GM12878 (cell line): Measurements from ENCODE around the gene OTOF. TPM values are rescaled to one million over a fixed set of nuclear protein-coding genes. Genes with fewer than 3 reads are reported as not detected.

Experiments used
- ATAC-seq: fragments of 200-7000 bp; cut with Tn5 transposase; 3 replicates; pipeline ENCODE4 v1.9.1; 2020; ENCODE audit warnings: mild to moderate bottlenecking, moderate library complexity
- BruUV-seq: library from RNA; stranded (reverse); fragments of 400-500 nt; replicated peaks from 2 replicates; lab custom pipeline; 2021; lab: Mats Ljungman, UMichigan
- CTCF ChIA-PET: fragments of 300-600 bp; sonication (Branson Sonifier 250); formaldehyde crosslinking; extraction: SDS; loops from one replicate; lab custom pipeline; 2021; ENCODE audit warnings: inconsistent platforms; lab: Yijun Ruan, JAX
- POLR2A ChIA-PET: fragments of 350-600 bp; formaldehyde crosslinking; extraction: SDS; loops from one replicate; lab custom pipeline; 2021; ENCODE audit warnings: inconsistent platforms; lab: Charles Lee
- RAD21 ChIA-PET: fragments of 300-600 bp; sonication (Branson Sonifier 250); formaldehyde crosslinking; loops from one replicate; lab custom pipeline; 2023; ENCODE audit warnings: antibody characterized with exemption; ENCODE audit not compliant: unreplicated experiment; lab: Charles Lee
- SMC1A ChIA-PET: fragments of 300-600 bp; sonication (Branson Sonifier 250); formaldehyde crosslinking; loops from one replicate; lab custom pipeline; 2023; ENCODE audit not compliant: unreplicated experiment, uncharacterized antibody; lab: Charles Lee
- DNase-seq: peaks from one replicate; pipeline ENCODE4 v3.0.0-alpha.2; 2011; ENCODE audit warnings: low read depth, low spot score
- FAIRE-seq: peaks from 3 replicates; lab custom pipeline; 2011; peaks lifted over from hg19 to GRCh38; lab: Jason Lieb, UNC
- H2AFZ ChIP-seq: 2 replicates; pipeline ENCODE4 v1.6.0; 2011; ENCODE audit warnings: low read depth, low read length, control low read depth; ENCODE audit not compliant: control insufficient read depth
- H3K27ac ChIP-seq: 2 replicates; pipeline ENCODE4 v1.5.1; 2011; ENCODE audit warnings: control low read depth; ENCODE audit not compliant: control insufficient read depth, insufficient read depth
- H3K27me3 ChIP-seq, 2 experiments: replicated peaks in 1 of 2; 2 replicates each; pipeline versions ENCODE4 v1.6.0 to v1.6.1; 2011; ENCODE audit warnings: low read length in 1 of 2; ENCODE audit not compliant: control insufficient read depth in 2 of 2, insufficient read depth in 2 of 2
- H3K36me3 ChIP-seq, 2 experiments: 2 replicates each; pipeline ENCODE4 v1.5.1; 2011; ENCODE audit warnings: low read length in 1 of 2; ENCODE audit not compliant: control insufficient read depth in 2 of 2, insufficient read depth in 2 of 2
- H3K4me1 ChIP-seq: 2 replicates; pipeline ENCODE4 v1.6.1; 2011; ENCODE audit warnings: mild to moderate bottlenecking, low read length, moderate library complexity, mixed read lengths; ENCODE audit not compliant: control insufficient read depth, insufficient read depth
- H3K4me2 ChIP-seq: 2 replicates; pipeline ENCODE4 v1.6.0; 2011; ENCODE audit warnings: control low read depth; ENCODE audit not compliant: control insufficient read depth, insufficient read depth
- H3K4me3 ChIP-seq: fragments of 200-600 bp; sonication (generic); 2 replicates; pipeline ENCODE4 v1.5.1; 2016
- H3K79me2 ChIP-seq: 2 replicates; pipeline ENCODE4 v1.6.0; 2011; ENCODE audit warnings: low read length; ENCODE audit not compliant: control insufficient read depth, insufficient read depth
- H3K9ac ChIP-seq: 2 replicates; pipeline ENCODE4 v1.8.0; 2011; ENCODE audit warnings: low read length, control low read depth, mixed read lengths; ENCODE audit not compliant: control insufficient read depth, insufficient read depth
- H3K9me3 ChIP-seq: replicated peaks from 3 replicates; pipeline ENCODE4 v1.5.1; 2011; ENCODE audit warnings: mild to moderate bottlenecking, low read length; ENCODE audit not compliant: control insufficient read depth, insufficient read depth
- H4K20me1 ChIP-seq: 2 replicates; pipeline ENCODE4 v1.6.0; 2011; ENCODE audit not compliant: control insufficient read depth, insufficient read depth
- BCLAF1 ChIP-seq: fragments of 450-650 bp; IDR thresholded peaks from 2 replicates; pipeline ENCODE4 v1.6.1; 2017; ENCODE audit warnings: antibody characterized with exemption, mild to moderate bottlenecking, moderate library complexity
- BHLHE40 ChIP-seq, 2 experiments: fragments of 450-650 bp in 1 of 2; IDR thresholded peaks; 2 replicates each; pipeline ENCODE4 v1.6.1; 2011 to 2017; ENCODE audit warnings: low read depth in 2 of 2, borderline replicate concordance in 1 of 2, improper control_type of control experiment in 1 of 2, low read length in 1 of 2, mild to moderate bottlenecking in 1 of 2
- IKZF1 ChIP-seq: fragments of 450-650 bp; conservative IDR thresholded peaks from 2 replicates; pipeline ENCODE4 v1.6.1; 2017; ENCODE audit warnings: antibody characterized with exemption, mild to moderate bottlenecking
- POLR2A ChIP-seq: IDR thresholded peaks from 2 replicates; pipeline ENCODE4 v1.6.1; 2011; ENCODE audit warnings: low read depth, mild to moderate bottlenecking, low read length
- RAD21 ChIP-seq: IDR thresholded peaks from 2 replicates; pipeline ENCODE4 v1.6.1; 2011; ENCODE audit warnings: mild to moderate bottlenecking, low read depth, low read length, moderate library complexity; ENCODE audit not compliant: insufficient read depth
- RB1 ChIP-seq: fragments of 450-650 bp; formaldehyde crosslinking; IDR thresholded peaks from 2 replicates; pipeline ENCODE4 v1.6.1; 2017; ENCODE audit warnings: mild to moderate bottlenecking, borderline replicate concordance
- RELB ChIP-seq: fragments of 450-650 bp; IDR thresholded peaks from 2 replicates; pipeline ENCODE4 v1.6.1; 2017; ENCODE audit warnings: low read depth, mild to moderate bottlenecking, moderate library complexity
- SMC3 ChIP-seq: IDR thresholded peaks from 2 replicates; pipeline ENCODE4 v1.6.1; 2011; ENCODE audit warnings: low read length, improper control_type of control experiment, borderline replicate concordance
- TCF12 ChIP-seq: IDR thresholded peaks from 2 replicates; pipeline ENCODE4 v1.6.1; 2011; ENCODE audit warnings: low read depth, mild to moderate bottlenecking, low read length
- YY1 ChIP-seq: IDR thresholded peaks from 2 replicates; pipeline ENCODE4 v1.6.1; 2011; ENCODE audit warnings: low read depth, mild to moderate bottlenecking, low read length
- WGBS: methylation state at CpG from one replicate; pipeline ENCODE4 v1.1.6; 2016; ENCODE audit warnings: low lambda C conversion rate; ENCODE audit not compliant: insufficient replicate concordance, insufficient coverage; ENCODE audit errors: missing lambda C conversion rate; 5-methylcytosine and 5-hydroxymethylcytosine counted together
- in situ Hi-C: fragments of 300-500 bp; cut with MboI; formaldehyde crosslinking; loops from 9 replicates; pipeline ENCODE4 v1.14.3; 2018; ENCODE audit warnings: mixed read lengths
- intact Hi-C: fragments of 100-400 bp; cut with micrococcal nuclease; formaldehyde crosslinking; loops from one replicate; pipeline ENCODE4 v1.14.2; 2022; ENCODE audit not compliant: unreplicated experiment
- polyA plus RNA-seq, 11 experiments: library from polyadenylated mRNA; depleted of rRNA in 4 of 11; unstranded in 6 of 11; stranded (reverse) in 5 of 11; fragments of >200 nt; fragmentation: Nextera tagmentation in 4 of 11; fragmentation: Illumina TruSeq in 1 of 11; extraction: Ambion mirVana in 4 of 11; extraction: Trizol in 1 of 11; gene quantifications; 1 replicate in 1 of 11; 2 replicates in 10 of 11; pipeline versions ENCODE4 v1.2.1 to v1.2.3, GENCODE V29; 2011 to 2016; ENCODE audit warnings: inconsistent platforms in 2 of 11, missing spikeins in 2 of 11, low read depth in 1 of 11
- total RNA-seq, 4 experiments: library from RNA; depleted of rRNA in 3 of 4; stranded (reverse); fragments of >200 nt in 3 of 4; fragmentation: Illumina TruSeq in 1 of 4; extraction: Trizol in 1 of 4; gene quantifications; 2 replicates each; pipeline versions ENCODE4 v1.2.1 to v1.2.3, GENCODE V29; 2013 to 2021
- TF ChIP-seq, protein P1 (sequence below), 3 experiments: IDR thresholded peaks in 2 of 3; conservative IDR thresholded peaks in 1 of 3; 2 replicates each; pipeline ENCODE4 v1.5.1; 2011; ENCODE audit warnings: low read depth in 3 of 3, low read length in 3 of 3, mild to moderate bottlenecking in 3 of 3, control low read depth in 2 of 3, moderate library complexity in 2 of 3, inconsistent platforms in 1 of 3, mixed read lengths in 1 of 3; ENCODE audit not compliant: control insufficient read depth in 2 of 3, insufficient read depth in 1 of 3; ENCODE audit errors: extremely low read depth in 1 of 3

The OTOF gene
- total and polyA plus RNA-seq, 10 of the 15 experiments (the other 5 are each of a cell fraction or from before 2014, with no cell fraction given) = under 0.01 to 0.31 (median 0.07) TPM; not detected in 6

DNA sequence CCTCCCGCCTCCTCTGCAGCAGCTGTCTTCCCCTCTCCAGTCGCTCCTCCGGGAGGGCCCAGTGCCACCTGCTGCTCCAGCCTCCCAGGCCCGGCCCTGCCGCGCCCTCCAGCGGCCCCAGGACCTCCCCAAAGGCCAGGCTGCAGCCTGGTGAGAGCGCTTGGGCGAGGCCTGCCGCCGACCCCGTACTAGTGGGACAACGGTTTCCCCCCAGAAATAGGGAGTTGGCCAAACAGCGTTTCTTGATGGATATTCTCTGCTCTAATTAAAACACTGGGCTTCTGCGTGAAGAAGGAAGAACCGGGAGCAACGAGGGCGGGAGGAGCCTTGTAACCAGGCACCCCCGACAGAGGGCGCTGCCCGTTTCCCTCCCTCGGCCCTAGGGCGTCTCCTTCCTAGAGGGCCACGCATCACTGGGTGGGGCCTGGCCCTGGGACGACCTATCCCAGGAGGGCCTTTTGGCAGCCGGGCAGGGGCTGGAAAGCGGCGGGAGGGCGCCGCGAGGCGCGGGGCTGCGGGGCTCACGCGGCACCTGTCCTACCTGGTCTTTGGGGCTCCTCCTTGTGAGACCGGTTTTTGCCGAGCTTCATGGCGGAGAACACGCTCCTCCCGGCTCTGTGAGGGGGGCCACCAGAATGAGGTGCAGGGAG, 25.4 kb upstream of the OTOF start:
- in situ Hi-C loops = no loop called here
- ChIA-PET CTCF (interaction anchor here (0.6 to 3.1 kb wide), 5 partner anchors 8 to 242 kb away, joined by 3 to 10 read pairs (median 4); no protein-coding TSS in a partner anchor), RAD21 (no interaction called here), SMC1A (interaction anchor here (0.8 kb wide), 1 partner anchor 57 kb away, joined by 3 read pairs; no protein-coding TSS in a partner anchor), POLR2A (no interaction called here)
- TF ChIP-seq BCLAF1 (no peak), TCF12 (no peak), BHLHE40 (IDR thresholded peaks at IDR 0.05; ENCODE audit: borderline replicate concordance in 1 of 2, low read depth in 2 of 2, low read length in 1 of 2) (peak in 1 of 2 experiments; percentile 17; a peak in 1 of 4 replicates), POLR2A (peak; percentile 48; the same call in 1 of the 2 replicates), YY1 (0 out of 2 replicates have a peak, but pooled peaks have one; percentile 14), RAD21 (peak; percentile 11; the same call in 1 of the 2 replicates), RELB (no peak), IKZF1 (0 out of 2 replicates have a peak, but pooled peaks have one; percentile 37), RB1 (peak; percentile 67; the same call in 1 of the 2 replicates), SMC3 (peak; percentile 48; the same call in 1 of the 2 replicates)
- TF ChIP-seq, protein P1, sequence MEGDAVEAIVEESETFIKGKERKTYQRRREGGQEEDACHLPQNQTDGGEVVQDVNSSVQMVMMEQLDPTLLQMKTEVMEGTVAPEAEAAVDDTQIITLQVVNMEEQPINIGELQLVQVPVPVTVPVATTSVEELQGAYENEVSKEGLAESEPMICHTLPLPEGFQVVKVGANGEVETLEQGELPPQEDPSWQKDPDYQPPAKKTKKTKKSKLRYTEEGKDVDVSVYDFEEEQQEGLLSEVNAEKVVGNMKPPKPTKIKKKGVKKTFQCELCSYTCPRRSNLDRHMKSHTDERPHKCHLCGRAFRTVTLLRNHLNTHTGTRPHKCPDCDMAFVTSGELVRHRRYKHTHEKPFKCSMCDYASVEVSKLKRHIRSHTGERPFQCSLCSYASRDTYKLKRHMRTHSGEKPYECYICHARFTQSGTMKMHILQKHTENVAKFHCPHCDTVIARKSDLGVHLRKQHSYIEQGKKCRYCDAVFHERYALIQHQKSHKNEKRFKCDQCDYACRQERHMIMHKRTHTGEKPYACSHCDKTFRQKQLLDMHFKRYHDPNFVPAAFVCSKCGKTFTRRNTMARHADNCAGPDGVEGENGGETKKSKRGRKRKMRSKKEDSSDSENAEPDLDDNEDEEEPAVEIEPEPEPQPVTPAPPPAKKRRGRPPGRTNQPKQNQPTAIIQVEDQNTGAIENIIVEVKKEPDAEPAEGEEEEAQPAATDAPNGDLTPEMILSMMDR (IDR thresholded peaks at IDR 0.05 in 2 of 3, conservative IDR thresholded peaks at IDR 0.05 in 1 of 3; ENCODE audit: control insufficient read depth in 2 of 3, extremely low read depth in 1 of 3, insufficient read depth in 1 of 3, low read depth in 3 of 3, low read length in 3 of 3) = peak; percentile 75 to 88 (median 88)
- Histone ChIP-seq H3K9ac (peak overlapping the region; percentile 48), H3K79me2 (no peaks in the 10 kb centered on the region), H3K36me3 (no peaks in the 10 kb centered on the region), H3K9me3 (no peaks in the 10 kb centered on the region), H2AFZ (peak overlapping the region; percentile 90), H4K20me1 (no peaks in the 10 kb centered on the region), H3K27ac (no peak overlapping the region), H3K4me3 (peak overlapping the region; percentile 42; the same call in 1 of the 2 replicates), H3K27me3 (peaks cover 0 to 7% of the 10 kb centered on the region in 2 experiments; a peak in 3 of 4 replicates), H3K4me2 (peak overlapping the region; percentile 94), H3K4me1 (no peaks in the 10 kb centered on the region; the same call in 1 of the 2 replicates)
- peak; percentile 61 for FAIRE-seq
- peak; percentile 98 for ATAC-seq
- WGBS = 7% methylated on average over 39 of the region's 41 CpGs
- BruUV-seq = no TSS peak
- DNase-seq = no peak
- intact Hi-C loops = loop anchor here (5.0 to 10.0 kb wide), 2 partner anchors 74 to 241 kb away; no protein-coding TSS in a partner anchor
